Caco-2 (cell line): ENCODE results near the gene UCKL1. TPM values are rescaled to one million over a fixed set of nuclear protein-coding genes. Genes with fewer than 3 reads are reported as not detected.

ENCODE experiments used
- BruUV-seq: library from RNA; stranded (reverse); fragments of 400-500 nt; replicated peaks from 2 replicates; lab custom pipeline; 2021; lab: Mats Ljungman, UMichigan
- CTCF ChIA-PET: fragments of 300-600 bp; sonication (Branson Sonifier 250); formaldehyde crosslinking; loops from one replicate; lab custom pipeline; 2022; ENCODE audit warnings: antibody characterized with exemption; lab: Charles Lee
- POLR2A ChIA-PET: fragments of 300-600 bp; sonication (Branson Sonifier 250); formaldehyde crosslinking; loops from one replicate; lab custom pipeline; 2022; ENCODE audit warnings: antibody characterized with exemption; lab: Charles Lee
- DNase-seq, 2 experiments: peaks; one replicate each; pipeline versions ENCODE4 v3.0.0 to v3.0.0-alpha.2; 2020 to 2022
- H3K27me3 ChIP-seq: replicated peaks from 2 replicates; pipeline ENCODE4 v1.6.0; 2011; ENCODE audit warnings: low read length; ENCODE audit not compliant: control insufficient read depth, insufficient read depth
- H3K36me3 ChIP-seq: 2 replicates; pipeline ENCODE4 v1.5.1; 2011; ENCODE audit warnings: low read length; ENCODE audit not compliant: control insufficient read depth, insufficient read depth
- H3K4me1 ChIP-seq: fragments of 250-450 bp; sonication (Bioruptor Pico); 2 replicates; pipeline ENCODE4 v1.5.1; 2020; ENCODE audit warnings: mild to moderate bottlenecking
- H3K4me3 ChIP-seq: 2 replicates; pipeline ENCODE4 v1.5.1; 2011; ENCODE audit warnings: low read depth, mild to moderate bottlenecking, control low read depth, low read length
- H3K9me3 ChIP-seq: fragments of 250-450 bp; sonication (Bioruptor Pico); 2 replicates; pipeline ENCODE4 v1.5.1; 2020; ENCODE audit warnings: mild to moderate bottlenecking, moderate library complexity
- H3K27ac Mint-ChIP-seq: one replicate; pipeline ENCODE4 v1.8.0; 2022; ENCODE audit warnings: mixed read lengths; ENCODE audit not compliant: unreplicated experiment
- H3K27me3 Mint-ChIP-seq: one replicate; pipeline ENCODE4 v1.8.0; 2022; ENCODE audit warnings: mixed read lengths; ENCODE audit not compliant: insufficient read depth, unreplicated experiment
- H3K36me3 Mint-ChIP-seq: one replicate; pipeline ENCODE4 v1.8.0; 2022; ENCODE audit warnings: mild to moderate bottlenecking, mixed read lengths; ENCODE audit not compliant: insufficient read depth, unreplicated experiment
- H3K4me1 Mint-ChIP-seq: one replicate; pipeline ENCODE4 v1.8.0; 2022; ENCODE audit warnings: low read depth, mixed read lengths; ENCODE audit not compliant: unreplicated experiment
- H3K4me3 Mint-ChIP-seq: one replicate; pipeline ENCODE4 v1.8.0; 2022; ENCODE audit warnings: mild to moderate bottlenecking, moderate library complexity, mixed read lengths; ENCODE audit not compliant: unreplicated experiment
- H3K9me3 Mint-ChIP-seq: one replicate; pipeline ENCODE4 v1.8.0; 2022; ENCODE audit warnings: mixed read lengths; ENCODE audit not compliant: unreplicated experiment
- CTCF ChIP-seq, 2 experiments: fragments of 200-600 bp in 1 of 2; IDR thresholded peaks; 1 replicate in 1 of 2; 2 replicates in 1 of 2; pipeline versions ENCODE4 v1.5.1 to v1.8.0; 2011 to 2022; ENCODE audit warnings: antibody characterized with exemption in 1 of 2, control low read depth in 1 of 2, inconsistent platforms in 1 of 2, low read depth in 1 of 2, low read length in 1 of 2, mild to moderate bottlenecking in 1 of 2, moderate library complexity in 1 of 2; ENCODE audit not compliant: insufficient read depth in 1 of 2, severe bottlenecking in 1 of 2, unreplicated experiment in 1 of 2
- intact Hi-C: fragments of 100-400 bp; cut with micrococcal nuclease; formaldehyde crosslinking; loops from one replicate; pipeline ENCODE4 v1.10.0; 2022; ENCODE audit not compliant: unreplicated experiment
- total RNA-seq: library from RNA; stranded (reverse); gene quantifications from 2 replicates; pipeline ENCODE4 v1.2.3, GENCODE V29; 2022

UCKL1 gene
- total RNA-seq, 1 experiment from 2014 or later = 101 TPM

- no peak for TF ChIP-seq CTCF (IDR thresholded peaks at IDR 0.05; ENCODE audit: insufficient read depth in 1 of 2, low read depth in 1 of 2, low read length in 1 of 2, severe bottlenecking in 1 of 2, unreplicated experiment in 1 of 2)
- ChIA-PET POLR2A (interaction anchor here (0.5 to 3.9 kb wide), 5 partner anchors 15 to 375 kb away, joined by 3 to 49 read pairs (median 3); partner anchors contain the start of genes PPDPF and TPD52L2), CTCF (interaction anchor here (0.5 to 2.8 kb wide), 5 partner anchors 59 to 209 kb away, joined by 3 to 11 read pairs (median 5); partner anchors contain the start of gene PRPF6)
- Histone ChIP-seq H3K27me3 (no peaks in the 10 kb centered on the region), H3K4me1 (peaks cover 21% of the 10 kb centered on the region), H3K9me3 (no peaks in the 10 kb centered on the region), H3K36me3 (peaks cover 2% of the 10 kb centered on the region), H3K4me3 (peak overlapping the region; percentile 61)
- BruUV-seq = TSS peak; percentile 67
- H3K4me3 Mint-ChIP-seq = peak overlapping the region; percentile 76
- peak overlapping the region; percentile 85 for H3K27ac Mint-ChIP-seq
- no peaks in the 10 kb centered on the region for H3K9me3 Mint-ChIP-seq
- peaks cover 59% of the 10 kb centered on the region for H3K36me3 Mint-ChIP-seq
- H3K27me3 Mint-ChIP-seq = no peaks in the 10 kb centered on the region
- H3K4me1 Mint-ChIP-seq = peaks cover 27% of the 10 kb centered on the region
- intact Hi-C loops = loop anchor here (1.0 to 10.0 kb wide), 4 partner anchors 12 to 271 kb away; partner anchors contain the start of genes GMEB2, TCEA2 and UCKL1
- DNase-seq = no peak
Observed at GRCh38 chr20:63895952-63896263, 60.3 kb downstream of the UCKL1 start.

GRCh38 chr20:63895202-63895951, 60.8 kb downstream of the UCKL1 start:
- BruUV-seq = no TSS peak
- no peaks in the 10 kb centered on the region for H3K9me3 ChIP-seq
- peaks cover 3% of the 10 kb centered on the region for H3K36me3 ChIP-seq
- Mint-ChIP-seq H3K27ac (peak overlapping the region; percentile 85), H3K4me1 (peaks cover 27% of the 10 kb centered on the region), H3K9me3 (no peaks in the 10 kb centered on the region), H3K27me3 (no peaks in the 10 kb centered on the region), H3K36me3 (peaks cover 60% of the 10 kb centered on the region), H3K4me3 (peak overlapping the region; percentile 76)
- DNase-seq = no peak
- intact Hi-C loops = loop anchor here (2.0 to 10.0 kb wide), 3 partner anchors 61 to 271 kb away; partner anchors contain the start of genes GMEB2, TCEA2 and UCKL1
- H3K4me1 ChIP-seq = peaks cover 21% of the 10 kb centered on the region
- TF ChIP-seq CTCF (IDR thresholded peaks at IDR 0.05; ENCODE audit: insufficient read depth in 1 of 2, low read depth in 1 of 2, low read length in 1 of 2, severe bottlenecking in 1 of 2, unreplicated experiment in 1 of 2) = no peak
- no peaks in the 10 kb centered on the region for H3K27me3 ChIP-seq
- H3K4me3 ChIP-seq = peak overlapping the region; percentile 61
- ChIA-PET CTCF (interaction anchor here (0.5 to 2.8 kb wide), 5 partner anchors 60 to 208 kb away, joined by 3 to 11 read pairs (median 5); partner anchors contain the start of gene PRPF6), POLR2A (interaction anchor here (0.5 to 3.9 kb wide), 5 partner anchors 16 to 374 kb away, joined by 3 to 49 read pairs (median 3); partner anchors contain the start of genes PPDPF and TPD52L2)
